Breast epithelium (tissue), 4 donors: ENCODE data around the gene TAF13. TPM values are rescaled to one million over a fixed set of nuclear protein-coding genes. Genes with fewer than 3 reads are reported as not detected.
A peak's percentile ranks its signal among the peaks of the same experiment; 100 is the strongest.

Source experiments
- DNase-seq, 2 donors: peaks; one replicate each; pipeline ENCODE4 v3.0.0-alpha.2; 2019; ENCODE audit warnings: low spot score in 2 of 2
- H3K27ac ChIP-seq, 2 donors: fragments of 200-600 bp; sonication (generic) in 1 of 2; one replicate each; pipeline ENCODE4 v1.5.1; 2016 to 2019; ENCODE audit warnings: mild to moderate bottlenecking in 1 of 2
- H3K27me3 ChIP-seq, 2 donors: fragments of 200-600 bp; sonication (generic) in 1 of 2; one replicate each; pipeline versions ENCODE4 v1.5.1 to v1.6.0; 2017 to 2019; ENCODE audit warnings: control low read depth in 1 of 2, mild to moderate bottlenecking in 1 of 2
- H3K36me3 ChIP-seq: fragments of 200-600 bp; one replicate; pipeline ENCODE4 v1.5.1; 2019
- H3K4me1 ChIP-seq, 2 donors: fragments of 200-600 bp; sonication (generic); one replicate each; pipeline ENCODE4 v1.5.1; 2016 to 2019; ENCODE audit warnings: control low read depth in 1 of 2
- H3K4me3 ChIP-seq, 3 donors: fragments of 200-600 bp; sonication (generic); 1 replicate in 2 of 3; 2 replicates in 1 of 3; pipeline ENCODE4 v1.5.1; 2016 to 2019; ENCODE audit warnings: mild to moderate bottlenecking in 3 of 3, moderate library complexity in 2 of 3
- H3K9me3 ChIP-seq, 2 donors: fragments of 200-600 bp; sonication (generic) in 1 of 2; one replicate each; pipeline ENCODE4 v1.5.1; 2016 to 2019; ENCODE audit warnings: control low read depth in 1 of 2
- POLR2A ChIP-seq: fragments of 450-650 bp; IDR thresholded peaks from one replicate; pipeline ENCODE4 v1.6.1; 2016; ENCODE audit warnings: antibody characterized with exemption, mild to moderate bottlenecking, moderate library complexity
- POLR2AphosphoS5 ChIP-seq, 3 donors: sonication (generic); formaldehyde crosslinking; IDR thresholded peaks; one replicate each; pipeline ENCODE4 v1.6.1; 2017; ENCODE audit warnings: antibody characterized with exemption in 3 of 3
- intact Hi-C: fragments of 100-400 bp; cut with DNase I; formaldehyde crosslinking; loops from one replicate; pipeline ENCODE4 v1.15.1; 2023; ENCODE audit warnings: low total_unique reads
- total RNA-seq, 3 donors: library from RNA; depleted of rRNA; stranded (reverse); fragments of >200 nt; gene quantifications; one replicate each; pipeline ENCODE4 v1.1.0, GENCODE V29; 2016
- TF ChIP-seq, protein P1 (sequence below), 3 donors: fragments of 450-650 bp; IDR thresholded peaks; one replicate each; pipeline ENCODE4 v1.5.1; 2016 to 2017; ENCODE audit warnings: antibody characterized with exemption in 3 of 3, mild to moderate bottlenecking in 3 of 3, moderate library complexity in 3 of 3

Gene TAF13
- total RNA-seq, 3 donors from 2014 or later, result 23.1 to 36.4 (median 25.8) TPM

- intact Hi-C loops, result no loop called here
- peaks cover 0 to 7% of the 10 kb centered on the region in 2 donors for H3K4me1 ChIP-seq
- DNase-seq, result no peak
- H3K27ac ChIP-seq, result peak overlapping the region; percentile 96 to 97
- TF ChIP-seq, protein P1, sequence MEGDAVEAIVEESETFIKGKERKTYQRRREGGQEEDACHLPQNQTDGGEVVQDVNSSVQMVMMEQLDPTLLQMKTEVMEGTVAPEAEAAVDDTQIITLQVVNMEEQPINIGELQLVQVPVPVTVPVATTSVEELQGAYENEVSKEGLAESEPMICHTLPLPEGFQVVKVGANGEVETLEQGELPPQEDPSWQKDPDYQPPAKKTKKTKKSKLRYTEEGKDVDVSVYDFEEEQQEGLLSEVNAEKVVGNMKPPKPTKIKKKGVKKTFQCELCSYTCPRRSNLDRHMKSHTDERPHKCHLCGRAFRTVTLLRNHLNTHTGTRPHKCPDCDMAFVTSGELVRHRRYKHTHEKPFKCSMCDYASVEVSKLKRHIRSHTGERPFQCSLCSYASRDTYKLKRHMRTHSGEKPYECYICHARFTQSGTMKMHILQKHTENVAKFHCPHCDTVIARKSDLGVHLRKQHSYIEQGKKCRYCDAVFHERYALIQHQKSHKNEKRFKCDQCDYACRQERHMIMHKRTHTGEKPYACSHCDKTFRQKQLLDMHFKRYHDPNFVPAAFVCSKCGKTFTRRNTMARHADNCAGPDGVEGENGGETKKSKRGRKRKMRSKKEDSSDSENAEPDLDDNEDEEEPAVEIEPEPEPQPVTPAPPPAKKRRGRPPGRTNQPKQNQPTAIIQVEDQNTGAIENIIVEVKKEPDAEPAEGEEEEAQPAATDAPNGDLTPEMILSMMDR (IDR thresholded peaks at IDR 0.05), result no peak
- TF ChIP-seq POLR2A (no peak), POLR2AphosphoS5 (IDR thresholded peaks at IDR 0.05) (no peak)
- no peaks in the 10 kb centered on the region for H3K36me3 ChIP-seq
- H3K9me3 ChIP-seq, result no peaks in the 10 kb centered on the region
- H3K4me3 ChIP-seq, result peak overlapping the region; percentile 64 to 89 (median 82)
- H3K27me3 ChIP-seq, result no peaks in the 10 kb centered on the region
Observed at GRCh38 chr1:109091839-109092193, 16.0 kb upstream of the TAF13 start.

- TF ChIP-seq POLR2AphosphoS5 (IDR thresholded peaks at IDR 0.05) (no peak), POLR2A (no peak)
- TF ChIP-seq, protein P1 (IDR thresholded peaks at IDR 0.05), result no peak
- Histone ChIP-seq H3K9me3 (no peaks in the 10 kb centered on the region), H3K27ac (peak overlapping the region; percentile 96 to 97), H3K4me1 (peaks cover 0 to 6% of the 10 kb centered on the region in 2 donors), H3K27me3 (no peaks in the 10 kb centered on the region), H3K36me3 (no peaks in the 10 kb centered on the region), H3K4me3 (peak overlapping the region; percentile 64 to 89 (median 82))
- intact Hi-C loops, result no loop called here
- no peak for DNase-seq
Observed at GRCh38 chr1:109091078-109091838, 15.5 kb upstream of the TAF13 start.

DNA sequence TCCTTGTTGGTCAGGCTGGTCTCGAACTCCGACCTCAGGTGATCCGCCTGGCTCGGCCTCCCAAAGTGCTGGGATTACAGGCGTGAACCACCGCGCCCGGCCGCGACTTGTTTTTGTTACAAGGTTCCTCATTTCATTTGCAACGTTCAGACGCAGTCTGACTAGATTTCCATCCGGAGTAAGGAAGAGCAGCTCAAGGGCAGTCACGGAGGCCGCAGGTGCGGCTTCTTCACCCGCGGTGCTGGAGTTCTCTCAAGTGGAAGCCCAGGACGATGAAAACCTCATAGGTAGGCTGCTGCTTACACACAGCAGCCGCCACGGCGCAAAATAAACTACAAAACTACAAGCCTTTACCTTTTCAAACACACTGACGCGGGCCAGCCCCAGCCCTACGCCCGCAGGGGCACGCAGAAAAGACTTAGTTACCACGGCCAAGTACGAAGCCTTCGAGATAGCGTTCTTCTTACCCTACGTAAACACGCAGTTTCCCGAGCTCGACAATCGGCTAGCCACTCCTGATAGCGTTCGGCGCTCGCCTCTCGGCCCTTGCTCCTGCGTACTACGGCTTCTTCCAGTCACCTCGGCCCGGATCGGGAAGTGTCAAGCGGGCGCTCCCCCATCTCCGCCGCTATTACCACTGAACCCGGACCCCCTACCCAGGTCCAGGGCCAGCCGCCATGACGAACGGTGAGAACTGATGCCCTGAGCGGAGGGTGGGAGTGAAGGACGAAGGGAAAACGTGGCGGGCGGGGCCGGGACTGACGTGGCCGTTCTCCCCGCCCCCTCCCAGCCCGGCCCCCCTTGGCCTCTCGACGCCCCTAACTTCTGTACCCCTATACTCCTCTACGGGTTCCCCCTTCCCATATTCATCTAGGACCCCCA lies 14.6 kb upstream of the TAF13 start, which contains the start of gene TMEM167B:
Gene TMEM167B (plus strand): TSS at position 569 of the 882 bp plus-strand sequence. CDS start 109 bp downstream, at position 678.
- intact Hi-C loops, result no loop called here

GRCh38 chr1:109089242-109090015 lies 13.6 kb upstream of the TAF13 start:
- DNase-seq, result peak; percentile 66 to 82
- no peaks in the 10 kb centered on the region for H3K9me3 ChIP-seq
- H3K4me3 ChIP-seq, result peak overlapping the region; percentile 64 to 89 (median 82)
- H3K27ac ChIP-seq, result peak overlapping the region; percentile 96 to 97
- no peaks in the 10 kb centered on the region for H3K36me3 ChIP-seq
- no peaks in the 10 kb centered on the region for H3K27me3 ChIP-seq
- H3K4me1 ChIP-seq, result no peaks in the 10 kb centered on the region
- TF ChIP-seq POLR2A (no peak), POLR2AphosphoS5 (IDR thresholded peaks at IDR 0.05) (peak in 1 of 3 donors; percentile 52)
- TF ChIP-seq, protein P1 (IDR thresholded peaks at IDR 0.05), result peak in 2 of 3 donors; percentile 44 to 47
- intact Hi-C loops, result no loop called here

More for the DNA sequence above, 14.6 kb upstream of the TAF13 start, which contains the start of gene TMEM167B:
- no peaks in the 10 kb centered on the region for H3K4me1 ChIP-seq
- peak; percentile 89 for DNase-seq
- no peaks in the 10 kb centered on the region for H3K9me3 ChIP-seq
- H3K36me3 ChIP-seq, result no peaks in the 10 kb centered on the region
- TF ChIP-seq POLR2A (peak; percentile 80), POLR2AphosphoS5 (IDR thresholded peaks at IDR 0.05) (peak; percentile 76 to 97 (median 93))
- TF ChIP-seq, protein P1 (IDR thresholded peaks at IDR 0.05), result no peak
- H3K27ac ChIP-seq, result peak within 1 kb of the TSS; percentile 96 to 97
- no peaks in the 10 kb centered on the region for H3K27me3 ChIP-seq
- peak within 1 kb of the TSS; percentile 64 to 89 (median 82) for H3K4me3 ChIP-seq
